Activated CD4-positive, alpha-beta memory T cell treated with anti-CD3 and anti-CD28 coated beads, Interleukin-2, amount 10 ng/mL, durations not matched to agents 7 days and 5 days (primary cell): Measurements from ENCODE around the gene HBE1. TPM values are rescaled to one million over a fixed set of nuclear protein-coding genes. Genes with fewer than 3 reads are reported as not detected.

Source experiments
- CTCF ChIA-PET: fragments of 350-600 bp; sonication (Branson Sonifier 250); formaldehyde crosslinking; loops from one replicate; lab custom pipeline; 2021; ENCODE audit warnings: antibody characterized with exemption, inconsistent platforms; lab: Charles Lee
- POLR2A ChIA-PET: fragments of 350-600 bp; sonication (Branson Sonifier 250); formaldehyde crosslinking; loops from one replicate; lab custom pipeline; 2021; ENCODE audit warnings: antibody characterized with exemption; lab: Charles Lee
- DNase-seq: peaks from one replicate; pipeline ENCODE4 v3.0.0-alpha.2; 2020
- H3K27ac Mint-ChIP-seq: one replicate; pipeline ENCODE4 v1.8.0; 2021; ENCODE audit warnings: mild to moderate bottlenecking, mixed read lengths
- H3K27me3 Mint-ChIP-seq: one replicate; pipeline ENCODE4 v1.8.0; 2021; ENCODE audit warnings: mixed read lengths
- H3K36me3 Mint-ChIP-seq: one replicate; pipeline ENCODE4 v1.8.0; 2021; ENCODE audit warnings: low read depth, mixed read lengths
- H3K4me1 Mint-ChIP-seq: one replicate; pipeline ENCODE4 v1.8.0; 2021; ENCODE audit warnings: mixed read lengths
- H3K4me3 Mint-ChIP-seq: one replicate; pipeline ENCODE4 v1.8.0; 2021; ENCODE audit warnings: mild to moderate bottlenecking, mixed read lengths
- H3K9me3 Mint-ChIP-seq: one replicate; pipeline ENCODE4 v1.8.0; 2021; ENCODE audit warnings: mixed read lengths
- total RNA-seq, 2 experiments: library from RNA; stranded (reverse); gene quantifications; one replicate each; pipeline ENCODE4 v1.2.3, GENCODE V29; 2021

HBE1 gene
- total RNA-seq, 2 experiments from 2014 or later: not detected

DNA sequence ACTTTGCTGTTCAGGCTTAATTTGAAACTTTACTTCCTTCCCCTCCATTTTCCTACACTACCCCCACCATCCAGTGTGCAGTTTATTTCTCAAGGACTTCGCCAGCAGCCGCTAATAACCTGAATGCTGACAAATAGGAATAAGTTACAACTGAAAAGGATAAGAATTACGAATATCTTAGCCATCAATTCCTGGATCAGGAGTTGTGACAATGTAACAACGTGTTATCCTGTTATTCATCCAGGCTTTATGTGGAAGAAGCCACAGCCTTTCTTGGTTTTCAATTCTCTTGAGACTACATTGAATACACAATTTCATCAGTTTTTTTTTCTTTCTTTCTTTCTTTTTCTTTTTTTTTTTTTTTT, 25.9 kb downstream of the HBE1 start:
- POLR2A ChIA-PET: no interaction called here

DNA sequence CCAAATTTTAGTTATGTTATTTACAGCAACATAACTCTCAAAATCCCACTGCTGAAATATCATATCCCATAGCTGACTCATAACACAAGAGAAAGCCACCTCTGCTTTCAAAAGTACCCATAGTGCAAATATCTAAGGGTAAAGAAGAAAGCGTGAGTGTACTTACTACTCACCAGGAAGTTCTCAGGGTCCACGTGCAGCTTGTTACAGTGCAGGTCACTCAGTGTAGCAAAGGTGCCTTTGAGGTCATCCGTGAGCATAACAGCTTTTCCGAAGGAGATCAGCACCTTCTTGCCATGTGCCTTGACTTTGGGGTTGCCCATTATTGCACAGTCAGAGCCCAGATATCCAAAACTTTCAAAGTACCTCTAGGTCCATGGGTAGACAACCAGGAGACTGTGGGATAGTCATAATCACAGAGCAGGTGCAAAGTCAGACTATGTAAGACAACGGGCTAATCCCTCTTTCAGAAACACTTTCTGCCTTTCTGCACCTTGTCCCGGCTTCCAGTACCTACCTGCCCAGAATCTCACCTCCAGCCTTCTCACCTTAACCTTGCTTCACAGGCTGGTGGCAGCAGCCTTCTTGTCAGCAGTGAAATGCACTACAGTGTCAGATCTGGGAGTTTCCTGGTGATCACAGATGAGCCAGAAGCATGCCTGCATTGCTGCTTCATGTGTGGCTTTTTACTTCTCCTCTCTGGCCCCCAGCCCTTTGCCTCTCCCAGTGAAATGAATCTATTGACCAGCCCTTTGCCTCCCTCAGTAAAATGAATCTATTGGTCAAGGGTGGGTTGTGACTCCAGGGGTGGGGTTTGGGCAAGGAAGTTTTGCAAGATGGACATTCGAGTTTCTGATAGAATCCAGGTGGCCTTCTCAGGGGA, 26.6 kb downstream of the HBE1 start:
- Mint-ChIP-seq H3K27me3 (no peaks in the 10 kb centered on the region), H3K4me3 (no peak overlapping the region), H3K27ac (no peak overlapping the region), H3K4me1 (no peaks in the 10 kb centered on the region), H3K36me3 (no peaks in the 10 kb centered on the region), H3K9me3 (no peaks in the 10 kb centered on the region)
- ChIA-PET POLR2A (no interaction called here), CTCF (no interaction called here)
- DNase-seq: no peak

More for the DNA sequence above, 25.9 kb downstream of the HBE1 start:
- Mint-ChIP-seq H3K4me3 (no peak overlapping the region), H3K36me3 (no peaks in the 10 kb centered on the region), H3K9me3 (no peaks in the 10 kb centered on the region), H3K27ac (no peak overlapping the region), H3K27me3 (no peaks in the 10 kb centered on the region), H3K4me1 (no peaks in the 10 kb centered on the region)
- no peak for DNase-seq
- CTCF ChIA-PET: no interaction called here

DNA sequence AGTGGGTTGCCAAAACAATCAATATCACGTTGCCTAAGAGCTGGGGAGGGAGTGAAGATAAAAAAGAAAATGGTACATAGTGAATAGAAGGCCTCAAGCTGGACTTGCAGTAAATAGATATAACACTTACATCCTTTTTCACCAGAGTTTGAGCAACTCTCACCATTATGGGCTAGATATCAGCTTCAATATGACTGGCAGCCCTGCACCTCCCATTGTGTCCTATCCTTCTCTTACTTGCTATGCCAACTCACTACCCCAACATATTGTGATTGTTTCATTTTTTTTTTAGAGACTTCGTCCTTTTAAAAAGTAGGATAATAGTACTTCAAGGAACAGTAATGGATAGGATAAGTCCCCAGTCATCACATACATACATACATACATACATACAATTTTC, 27.5 kb downstream of the HBE1 start:
- no peak for DNase-seq
- no peak overlapping the region for H3K4me3 Mint-ChIP-seq
- no peaks in the 10 kb centered on the region for H3K4me1 Mint-ChIP-seq
- POLR2A ChIA-PET: no interaction called here
- H3K9me3 Mint-ChIP-seq: no peaks in the 10 kb centered on the region
- no peak overlapping the region for H3K27ac Mint-ChIP-seq
- no peaks in the 10 kb centered on the region for H3K36me3 Mint-ChIP-seq
- H3K27me3 Mint-ChIP-seq: no peaks in the 10 kb centered on the region
- CTCF ChIA-PET: no interaction called here

DNA sequence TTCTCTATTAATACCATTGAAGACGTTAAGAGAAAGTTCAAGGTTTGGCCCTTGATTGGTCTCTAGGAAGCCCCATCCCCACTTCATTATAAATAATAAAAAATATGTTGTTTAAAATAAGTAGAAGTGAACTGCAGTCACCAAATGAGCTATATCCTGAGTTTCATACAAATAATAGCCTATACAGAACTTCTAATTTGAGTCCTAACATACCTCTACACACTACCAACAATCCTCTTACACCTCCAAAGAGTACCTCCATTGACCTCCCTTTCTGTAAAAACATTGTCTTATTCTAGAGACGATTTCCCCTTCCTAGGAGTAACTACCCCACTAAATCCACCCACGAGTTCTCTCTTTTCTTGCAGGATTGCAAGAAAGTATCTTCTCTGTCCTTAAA, 28.3 kb downstream of the HBE1 start:
- ChIA-PET CTCF (no interaction called here), POLR2A (no interaction called here)
- no peak overlapping the region for H3K4me3 Mint-ChIP-seq
- no peak overlapping the region for H3K27ac Mint-ChIP-seq
- H3K27me3 Mint-ChIP-seq: no peaks in the 10 kb centered on the region
- no peaks in the 10 kb centered on the region for H3K9me3 Mint-ChIP-seq
- no peaks in the 10 kb centered on the region for H3K4me1 Mint-ChIP-seq
- no peaks in the 10 kb centered on the region for H3K36me3 Mint-ChIP-seq
- no peak for DNase-seq

DNA sequence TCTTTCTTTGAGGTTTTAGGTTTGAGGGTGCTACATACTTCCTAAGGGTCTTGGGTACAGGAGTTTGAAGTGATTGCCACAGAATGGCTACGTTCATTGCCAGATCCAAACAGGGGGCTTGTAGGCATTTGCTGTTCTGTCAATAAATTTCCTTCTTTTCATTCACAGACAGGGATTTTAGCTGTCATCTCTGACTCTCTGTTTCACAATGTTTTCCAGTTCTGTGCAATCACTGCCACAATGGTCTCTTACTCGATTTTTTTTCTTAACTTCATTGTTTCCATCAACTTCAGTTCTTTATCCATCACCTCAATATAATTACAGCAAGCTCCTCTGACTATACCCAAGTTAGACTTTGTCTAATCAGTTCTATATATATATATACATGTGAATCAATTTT, 29.3 kb downstream of the HBE1 start:
- no peaks in the 10 kb centered on the region for H3K9me3 Mint-ChIP-seq
- ChIA-PET POLR2A (no interaction called here), CTCF (no interaction called here)
- no peaks in the 10 kb centered on the region for H3K36me3 Mint-ChIP-seq
- H3K27me3 Mint-ChIP-seq: no peaks in the 10 kb centered on the region
- no peak overlapping the region for H3K4me3 Mint-ChIP-seq
- no peaks in the 10 kb centered on the region for H3K4me1 Mint-ChIP-seq
- DNase-seq: no peak
- no peak overlapping the region for H3K27ac Mint-ChIP-seq

DNA sequence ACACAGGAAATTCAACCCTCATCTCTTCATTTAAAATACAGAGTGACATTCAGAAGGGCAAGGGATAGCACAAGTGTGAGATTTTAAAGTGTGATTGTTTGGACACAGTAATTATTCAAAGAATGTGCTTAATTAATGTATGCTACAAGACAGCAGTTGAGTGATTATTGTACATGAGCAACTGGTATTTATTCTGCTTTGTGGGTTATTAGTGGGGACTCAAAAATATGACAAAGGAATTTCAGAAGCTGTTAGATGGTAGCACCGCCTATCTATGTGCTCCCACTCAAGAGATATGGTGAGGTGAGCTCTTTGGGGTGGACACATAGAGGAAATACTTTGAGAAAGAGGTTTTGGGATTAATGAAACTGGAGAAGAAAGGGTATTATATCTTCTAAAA, 29.7 kb downstream of the HBE1 start:
- CTCF ChIA-PET: no interaction called here
- POLR2A ChIA-PET: no interaction called here
- H3K9me3 Mint-ChIP-seq: no peaks in the 10 kb centered on the region
- no peak overlapping the region for H3K27ac Mint-ChIP-seq
- H3K4me3 Mint-ChIP-seq: no peak overlapping the region
- no peaks in the 10 kb centered on the region for H3K36me3 Mint-ChIP-seq
- DNase-seq: no peak
- H3K27me3 Mint-ChIP-seq: no peaks in the 10 kb centered on the region
- no peaks in the 10 kb centered on the region for H3K4me1 Mint-ChIP-seq

DNA sequence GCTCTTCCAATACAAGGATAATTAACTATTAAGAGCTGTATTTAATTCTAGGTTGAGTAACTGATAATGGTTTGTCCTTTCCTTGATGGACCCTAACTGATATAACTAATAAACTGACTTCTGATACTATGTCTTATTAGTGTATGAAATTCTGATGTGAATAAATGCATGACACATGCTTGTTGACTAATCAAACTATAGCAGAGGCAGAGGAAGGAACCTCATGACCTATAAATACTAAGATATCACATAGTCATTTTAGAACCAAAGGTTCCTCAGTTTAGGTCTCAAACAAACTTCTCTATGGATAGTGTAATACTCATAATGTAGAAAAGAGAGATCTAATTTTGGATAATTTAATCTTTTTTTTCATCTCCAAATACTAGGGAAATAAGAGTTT, 30.7 kb downstream of the HBE1 start:
- no peak for DNase-seq
- ChIA-PET POLR2A (no interaction called here), CTCF (no interaction called here)
- no peaks in the 10 kb centered on the region for H3K36me3 Mint-ChIP-seq
- H3K27me3 Mint-ChIP-seq: no peaks in the 10 kb centered on the region
- H3K4me3 Mint-ChIP-seq: no peak overlapping the region
- peaks cover 5% of the 10 kb centered on the region for H3K4me1 Mint-ChIP-seq
- H3K9me3 Mint-ChIP-seq: no peaks in the 10 kb centered on the region
- H3K27ac Mint-ChIP-seq: no peak overlapping the region

DNA sequence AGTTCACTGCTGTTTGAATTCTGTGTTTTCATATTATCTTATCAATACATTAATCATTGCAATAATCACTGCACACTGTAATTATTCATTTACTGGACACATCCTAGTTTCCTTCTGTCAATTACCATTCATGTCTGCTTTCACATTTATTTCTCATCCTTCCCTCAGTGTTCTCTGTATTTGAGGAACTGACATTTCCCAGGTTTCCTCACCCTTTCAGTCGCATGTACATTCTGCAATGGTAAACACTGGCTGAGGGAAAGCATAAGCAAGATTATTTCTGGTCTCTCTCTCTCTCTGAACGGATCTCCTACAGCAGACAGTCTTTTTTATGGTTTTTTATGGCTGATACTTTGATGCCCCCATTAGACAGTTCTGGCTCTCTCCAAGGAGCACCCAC, 31.3 kb downstream of the HBE1 start:
- H3K4me3 Mint-ChIP-seq: no peak overlapping the region
- no peaks in the 10 kb centered on the region for H3K27me3 Mint-ChIP-seq
- H3K9me3 Mint-ChIP-seq: no peaks in the 10 kb centered on the region
- DNase-seq: no peak
- POLR2A ChIA-PET: no interaction called here
- H3K4me1 Mint-ChIP-seq: peaks cover 5% of the 10 kb centered on the region
- CTCF ChIA-PET: no interaction called here
- no peak overlapping the region for H3K27ac Mint-ChIP-seq
- no peaks in the 10 kb centered on the region for H3K36me3 Mint-ChIP-seq

DNA sequence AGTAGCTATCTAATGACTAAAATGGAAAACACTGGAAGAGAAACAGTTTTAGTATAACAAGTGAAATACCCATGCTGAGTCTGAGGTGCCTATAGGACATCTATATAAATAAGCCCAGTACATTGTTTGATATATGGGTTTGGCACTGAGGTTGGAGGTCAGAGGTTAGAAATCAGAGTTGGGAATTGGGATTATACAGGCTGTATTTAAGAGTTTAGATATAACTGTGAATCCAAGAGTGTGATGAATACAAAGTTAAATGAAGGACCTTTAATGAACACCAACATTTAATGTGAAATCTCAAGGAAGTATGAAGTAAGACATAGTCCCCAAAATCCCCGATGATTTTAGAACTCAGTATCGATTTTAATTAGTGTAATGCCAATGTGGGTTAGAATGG, 32.3 kb downstream of the HBE1 start:
- H3K27ac Mint-ChIP-seq: no peak overlapping the region
- H3K36me3 Mint-ChIP-seq: no peaks in the 10 kb centered on the region
- CTCF ChIA-PET: no interaction called here
- no peak for DNase-seq
- no peak overlapping the region for H3K4me3 Mint-ChIP-seq
- H3K4me1 Mint-ChIP-seq: peaks cover 5% of the 10 kb centered on the region
- H3K9me3 Mint-ChIP-seq: no peaks in the 10 kb centered on the region
- POLR2A ChIA-PET: no interaction called here
- H3K27me3 Mint-ChIP-seq: no peaks in the 10 kb centered on the region

DNA sequence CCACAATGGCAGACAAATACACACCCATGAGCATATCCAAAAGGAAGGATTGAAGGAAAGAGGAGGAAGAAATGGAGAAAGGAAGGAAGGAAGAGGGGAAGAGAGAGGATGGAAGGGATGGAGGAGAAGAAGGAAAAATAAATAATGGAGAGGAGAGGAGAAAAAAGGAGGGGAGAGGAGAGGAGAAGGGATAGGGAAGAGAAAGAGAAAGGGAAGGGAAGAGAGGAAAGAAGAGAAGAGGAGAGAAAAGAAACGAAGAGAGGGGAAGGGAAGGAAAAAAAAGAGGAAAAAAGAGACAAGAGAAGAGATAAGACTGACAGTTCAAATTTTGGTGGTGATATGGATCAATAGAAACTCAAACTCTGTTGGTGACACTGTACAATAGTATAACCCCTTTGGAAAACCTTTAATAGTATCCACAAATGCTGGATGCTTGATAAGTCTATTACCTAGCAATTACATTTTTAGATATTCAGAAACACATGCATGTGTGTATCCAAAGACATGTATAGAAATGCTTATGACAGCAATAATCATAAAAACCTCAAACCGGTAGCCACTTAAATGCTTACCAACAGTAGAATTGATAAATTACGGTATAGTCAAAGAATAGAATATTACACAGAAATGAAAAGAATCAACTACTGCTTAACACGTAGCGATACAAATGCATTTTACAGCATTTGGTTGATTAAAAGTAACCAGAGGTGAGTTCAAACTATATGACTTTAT, 34.2 kb downstream of the HBE1 start:
- CTCF ChIA-PET: no interaction called here

DNA sequence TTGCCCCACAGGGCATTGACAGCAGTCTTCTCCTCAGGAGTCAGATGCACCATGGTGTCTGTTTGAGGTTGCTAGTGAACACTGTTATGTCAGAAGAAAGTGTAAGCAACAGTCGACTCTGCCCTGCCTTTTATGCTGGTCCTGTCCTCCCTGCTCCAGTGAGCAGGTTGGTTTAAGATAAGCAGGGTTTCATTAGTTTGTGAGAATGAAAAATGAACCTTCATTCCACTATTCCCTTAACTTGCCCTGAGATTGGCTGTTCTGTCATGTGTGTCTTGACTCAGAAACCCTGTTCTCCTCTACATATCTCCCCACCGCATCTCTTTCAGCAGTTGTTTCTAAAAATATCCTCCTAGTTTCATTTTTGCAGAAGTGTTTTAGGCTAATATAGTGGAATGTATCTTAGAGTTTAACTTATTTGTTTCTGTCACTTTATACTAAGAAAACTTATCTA, 35.3 kb downstream of the HBE1 start, which contains the start of gene HBD:
Gene HBD, minus strand, starts transcription at position 103 of the 454 bp plus-strand sequence. Its CDS starts 50 bp downstream, at position 53.
- no peak within 1 kb of the TSS for H3K4me3 Mint-ChIP-seq
- POLR2A ChIA-PET: no interaction called here
- H3K27ac Mint-ChIP-seq: no peak within 1 kb of the TSS
- no peaks in the 10 kb centered on the region for H3K36me3 Mint-ChIP-seq
- no peak for DNase-seq
- H3K9me3 Mint-ChIP-seq: no peaks in the 10 kb centered on the region
- H3K4me1 Mint-ChIP-seq: peaks cover 5% of the 10 kb centered on the region
- H3K27me3 Mint-ChIP-seq: no peaks in the 10 kb centered on the region
- CTCF ChIA-PET: no interaction called here

More for the DNA sequence above, 34.2 kb downstream of the HBE1 start:
- H3K27ac Mint-ChIP-seq: no peak overlapping the region
- no peaks in the 10 kb centered on the region for H3K9me3 Mint-ChIP-seq
- POLR2A ChIA-PET: no interaction called here
- H3K27me3 Mint-ChIP-seq: no peaks in the 10 kb centered on the region
- H3K4me1 Mint-ChIP-seq: peaks cover 5% of the 10 kb centered on the region
- H3K4me3 Mint-ChIP-seq: no peak overlapping the region
- H3K36me3 Mint-ChIP-seq: no peaks in the 10 kb centered on the region
- DNase-seq: no peak

DNA sequence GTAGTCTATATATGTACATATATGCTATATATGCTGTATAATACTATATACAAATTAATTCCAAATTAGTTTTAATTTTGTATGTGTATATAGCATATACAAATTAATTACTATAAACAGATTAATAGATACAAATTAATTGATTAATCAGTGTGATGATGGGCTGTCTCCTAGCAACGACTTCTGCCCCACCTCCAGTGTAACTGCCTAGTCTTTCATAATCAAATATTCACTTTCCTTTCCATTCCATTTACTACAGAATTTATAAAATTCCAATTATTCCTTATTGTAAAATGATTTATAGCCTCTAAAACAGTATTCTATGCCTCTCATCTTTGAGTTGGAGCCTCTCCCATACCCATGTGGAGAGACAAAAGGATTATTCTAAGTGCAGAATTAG, 36.4 kb downstream of the HBE1 start:
- POLR2A ChIA-PET: no interaction called here
- Mint-ChIP-seq H3K4me1 (peaks cover 5% of the 10 kb centered on the region), H3K27ac (no peak overlapping the region), H3K27me3 (no peaks in the 10 kb centered on the region), H3K4me3 (no peak overlapping the region), H3K9me3 (no peaks in the 10 kb centered on the region), H3K36me3 (no peaks in the 10 kb centered on the region)
- DNase-seq: no peak
- CTCF ChIA-PET: no interaction called here

DNA sequence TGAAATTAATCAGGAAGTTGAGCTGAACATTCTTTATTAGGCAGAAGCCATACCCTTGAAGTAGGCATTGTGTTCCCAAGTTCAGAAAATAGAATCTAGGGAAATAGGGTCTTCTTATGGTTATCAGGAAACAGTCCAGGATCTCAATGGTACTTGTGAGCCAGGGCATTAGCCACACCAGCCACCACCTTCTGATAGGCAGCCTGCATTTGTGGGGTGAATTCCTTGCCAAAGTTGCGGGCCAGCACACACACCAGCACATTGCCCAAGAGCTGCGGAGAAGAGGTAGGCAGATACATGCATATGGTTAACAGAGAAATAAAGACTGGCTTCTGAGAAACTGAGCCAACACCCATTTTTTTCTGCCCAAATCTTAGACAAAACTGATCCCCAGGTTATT, 36.9 kb downstream of the HBE1 start:
- no peak for DNase-seq
- H3K4me1 Mint-ChIP-seq: peaks cover 5% of the 10 kb centered on the region
- no peak overlapping the region for H3K4me3 Mint-ChIP-seq
- H3K27me3 Mint-ChIP-seq: no peaks in the 10 kb centered on the region
- ChIA-PET CTCF (no interaction called here), POLR2A (no interaction called here)
- H3K27ac Mint-ChIP-seq: no peak overlapping the region
- H3K9me3 Mint-ChIP-seq: no peaks in the 10 kb centered on the region
- no peaks in the 10 kb centered on the region for H3K36me3 Mint-ChIP-seq
